ENCODE data around the gene A2M.

The A2M gene

GRCh38 chr12:9120487-9121184 is 4.9 kb upstream of the A2M start:
- DNase-seq: no peak

- DNase-seq: no peak
Observed at GRCh38 chr12:9118158-9118557, 2.4 kb upstream of the A2M start.

GRCh38 chr12:9114946-9115345 is 773 bp downstream of the A2M start:
- DNase-seq: no peak

- no peak for DNase-seq
Observed at GRCh38 chr12:9113987-9114309, 1.8 kb downstream of the A2M start.

GRCh38 chr12:9113296-9113986 is 2.3 kb downstream of the A2M start:
- no peak for DNase-seq

GRCh38 chr12:9112076-9112853 is 3.5 kb downstream of the A2M start:
- no peak for DNase-seq

- DNase-seq: no peak
Observed at GRCh38 chr12:9111525-9111924, 4.2 kb downstream of the A2M start.

- no peak for DNase-seq
Observed at GRCh38 chr12:9109737-9110491, 5.8 kb downstream of the A2M start.

- no peak for DNase-seq
Observed at GRCh38 chr12:9109213-9109522, 6.6 kb downstream of the A2M start.

GRCh38 chr12:9108504-9109212 is 7.1 kb downstream of the A2M start:
- DNase-seq: no peak

GRCh38 chr12:9107542-9107873 is 8.2 kb downstream of the A2M start:
- DNase-seq: no peak

GRCh38 chr12:9106610-9107541 is 8.8 kb downstream of the A2M start:
- no peak for DNase-seq

GRCh38 chr12:9106067-9106466 is 9.7 kb downstream of the A2M start:
- DNase-seq: no peak

GRCh38 chr12:9104767-9105423 is 10.8 kb downstream of the A2M start:
- no peak for DNase-seq

GRCh38 chr12:9104087-9104486 is 11.6 kb downstream of the A2M start:
- no peak for DNase-seq

GRCh38 chr12:9103050-9103849 is 12.5 kb downstream of the A2M start:
- DNase-seq: no peak

- no peak for DNase-seq
Observed at GRCh38 chr12:9101018-9101687, 14.6 kb downstream of the A2M start.

- DNase-seq: no peak
Observed at GRCh38 chr12:9099552-9100190, 16.0 kb downstream of the A2M start.

- no peak for DNase-seq
Observed at GRCh38 chr12:9098463-9099026, 17.2 kb downstream of the A2M start.

All from NCI-H774 (cell line).